CMK (cell line): ENCODE data around the gene PDXDC1.
"Not testable (repeated sequence)": the region's sequence is repeated elsewhere in the genome, so short reads cannot be mapped to it uniquely, and the experiment has no call there.

Experiments
- DNase-seq: peaks from one replicate; pipeline ENCODE4 v3.0.0-alpha.2; 2010; ENCODE audit warnings: low read depth

The PDXDC1 gene

GRCh38 chr16:15163055-15163454, 188.2 kb downstream of the PDXDC1 start:
- DNase-seq: not testable (repeated sequence)

GRCh38 chr16:15166177-15166576, 191.4 kb downstream of the PDXDC1 start:
- DNase-seq: not testable (repeated sequence)

DNA sequence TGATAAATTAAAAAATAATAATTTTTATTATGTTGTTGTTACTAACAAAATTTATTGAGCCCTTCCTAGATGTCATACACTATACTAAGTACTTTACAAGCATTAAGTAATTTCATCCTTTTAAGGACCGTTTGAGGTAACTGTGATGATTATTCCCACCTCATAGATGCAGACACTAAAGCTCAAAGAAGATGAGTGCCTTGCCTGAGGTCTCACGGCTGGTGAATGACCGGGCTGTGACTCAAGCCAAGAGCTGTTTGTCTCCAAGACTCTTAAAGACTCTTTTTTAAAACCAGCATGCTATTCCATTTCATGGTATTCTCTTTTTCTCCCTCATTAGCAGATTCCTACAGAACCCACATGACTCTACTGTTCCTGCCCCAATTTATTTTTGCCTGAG, 193.5 kb downstream of the PDXDC1 start:
- not testable (repeated sequence) for DNase-seq

GRCh38 chr16:15168953-15169652, 194.3 kb downstream of the PDXDC1 start:
- not testable (repeated sequence) for DNase-seq

GRCh38 chr16:15179909-15180308, 205.1 kb downstream of the PDXDC1 start:
- DNase-seq: not testable (repeated sequence)

DNA sequence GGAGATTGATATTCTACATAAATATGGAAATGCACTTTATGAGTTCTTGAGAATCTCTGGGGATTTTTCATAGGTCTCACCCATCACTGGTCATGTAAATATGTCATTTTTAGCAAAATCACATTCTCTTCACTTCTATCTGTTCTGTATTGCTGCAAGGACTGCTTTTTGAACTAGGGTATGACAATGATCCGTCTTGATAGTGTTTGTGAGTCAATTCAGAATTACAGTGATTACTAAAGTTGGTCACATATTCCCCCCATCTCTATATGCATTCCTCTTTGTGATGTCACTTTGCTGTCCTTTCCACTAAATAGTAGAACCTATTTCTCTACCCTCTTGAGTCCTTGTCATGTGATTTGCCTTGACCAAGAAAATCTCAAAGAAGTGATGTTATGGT, 206.1 kb downstream of the PDXDC1 start:
- DNase-seq: not testable (repeated sequence)

GRCh38 chr16:15184000-15184399, 209.2 kb downstream of the PDXDC1 start:
- DNase-seq: not testable (repeated sequence)
